IPS DF 19.7 (cell line): ENCODE results near the gene RAPGEF5.

Experiments used
- DNase-seq: peaks from one replicate; pipeline ENCODE4 v3.0.0-alpha.2; 2013; ENCODE audit warnings: low read depth, low spot score

The RAPGEF5 gene

DNA sequence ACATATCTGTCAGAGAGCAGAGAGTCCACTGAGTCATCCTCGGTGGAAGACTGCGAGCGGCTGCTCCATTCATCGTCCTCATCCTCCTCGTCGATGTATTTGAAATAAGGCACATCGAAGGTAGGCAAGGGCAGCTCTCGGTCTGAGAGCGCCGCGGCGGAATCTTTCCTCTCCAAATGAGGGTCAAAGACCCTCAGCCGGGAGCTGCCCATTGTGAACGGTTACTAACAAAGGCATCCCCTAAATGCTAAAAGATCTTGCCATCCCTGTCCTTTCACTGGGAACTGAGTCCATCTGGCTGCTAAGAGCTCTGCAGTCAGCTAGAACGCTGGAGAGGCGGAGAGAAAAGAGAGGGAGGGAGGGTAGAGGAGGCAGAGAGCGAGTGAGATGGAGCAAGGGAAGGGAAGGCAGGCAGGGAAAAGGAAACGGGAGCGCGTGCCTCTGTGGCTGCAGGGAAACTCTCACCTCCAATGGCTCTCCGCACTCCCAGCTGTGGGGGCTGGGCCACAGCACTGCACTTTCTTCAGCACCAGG, 163.4 kb downstream of the RAPGEF5 start:
- DNase-seq = peak; percentile 85

DNA sequence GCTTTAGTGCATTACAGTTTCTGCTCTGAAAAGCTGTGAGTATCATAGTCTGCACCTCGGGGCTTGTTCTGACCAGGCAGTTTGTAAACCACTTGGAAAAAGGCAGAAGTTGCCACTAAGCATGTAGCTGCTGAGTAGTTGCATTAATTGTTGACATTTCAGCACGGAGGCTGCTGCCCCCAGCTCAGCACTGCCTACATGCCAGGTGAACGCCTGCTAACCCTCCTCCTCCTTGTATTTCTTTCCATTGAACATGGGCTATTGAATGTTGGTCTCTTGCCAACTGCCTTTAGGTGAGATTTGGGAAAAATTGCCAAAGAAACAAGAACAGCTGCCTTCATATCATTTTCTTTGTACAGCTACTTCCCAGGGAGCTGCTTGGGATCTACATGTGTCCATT, 164.2 kb downstream of the RAPGEF5 start:
- DNase-seq = no peak

DNA sequence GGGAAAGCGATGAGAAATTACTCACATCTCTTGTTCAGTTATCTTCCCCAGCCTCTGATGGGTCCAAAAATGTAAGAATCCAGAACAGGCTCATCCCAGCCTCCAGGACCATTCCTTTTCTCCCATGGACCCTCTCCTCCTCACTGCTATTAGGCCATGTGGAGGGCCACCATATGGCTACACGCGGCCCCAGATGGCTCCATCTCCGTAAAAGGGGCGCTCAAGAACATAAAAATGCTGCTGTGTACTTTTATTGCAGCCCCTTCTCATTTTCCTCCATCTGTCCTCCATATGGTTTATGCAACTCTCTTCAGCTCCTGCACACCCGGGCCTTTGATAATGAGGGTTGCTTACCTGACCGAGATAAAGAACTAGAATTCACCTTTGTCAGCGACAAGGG, 166.2 kb downstream of the RAPGEF5 start:
- no peak for DNase-seq

DNA sequence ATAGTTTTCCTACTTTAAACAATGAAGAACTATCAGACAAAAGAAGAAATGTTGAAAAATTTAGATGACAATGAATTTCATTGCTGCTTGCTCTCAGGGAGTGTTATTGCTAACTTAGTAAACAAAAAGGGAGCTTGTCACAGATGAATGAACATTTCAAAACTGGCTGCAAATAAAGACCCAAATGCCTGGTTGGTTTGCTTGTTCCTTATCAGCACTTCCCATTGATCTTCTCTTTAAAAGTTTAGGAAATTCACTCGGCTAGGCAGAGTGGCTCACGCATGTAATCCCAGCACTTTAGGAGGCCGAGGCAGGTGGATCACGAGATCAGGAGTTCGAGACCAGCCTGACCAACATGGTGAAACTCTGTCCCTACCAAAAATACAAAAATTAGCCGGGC, 167.2 kb downstream of the RAPGEF5 start:
- no peak for DNase-seq

DNA sequence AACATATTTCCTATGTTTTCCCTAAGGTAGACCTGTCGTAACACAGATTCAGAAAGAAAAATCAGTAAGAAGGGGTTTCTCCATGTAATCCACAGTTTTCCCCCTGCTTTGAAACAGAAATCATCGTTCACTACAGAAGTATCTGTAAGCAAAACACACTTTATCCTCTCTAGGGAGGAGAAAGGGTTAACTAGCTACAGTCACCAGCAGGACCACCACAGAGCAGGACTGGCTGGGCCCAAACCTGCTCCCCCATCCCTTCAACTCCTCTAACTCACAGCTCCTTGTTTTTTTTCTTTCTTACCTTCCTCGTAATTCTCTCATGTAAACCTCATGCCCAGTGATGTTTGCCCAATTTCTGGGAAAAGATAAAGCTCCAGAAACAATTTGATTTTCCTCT, 167.7 kb downstream of the RAPGEF5 start:
- DNase-seq = no peak

DNA sequence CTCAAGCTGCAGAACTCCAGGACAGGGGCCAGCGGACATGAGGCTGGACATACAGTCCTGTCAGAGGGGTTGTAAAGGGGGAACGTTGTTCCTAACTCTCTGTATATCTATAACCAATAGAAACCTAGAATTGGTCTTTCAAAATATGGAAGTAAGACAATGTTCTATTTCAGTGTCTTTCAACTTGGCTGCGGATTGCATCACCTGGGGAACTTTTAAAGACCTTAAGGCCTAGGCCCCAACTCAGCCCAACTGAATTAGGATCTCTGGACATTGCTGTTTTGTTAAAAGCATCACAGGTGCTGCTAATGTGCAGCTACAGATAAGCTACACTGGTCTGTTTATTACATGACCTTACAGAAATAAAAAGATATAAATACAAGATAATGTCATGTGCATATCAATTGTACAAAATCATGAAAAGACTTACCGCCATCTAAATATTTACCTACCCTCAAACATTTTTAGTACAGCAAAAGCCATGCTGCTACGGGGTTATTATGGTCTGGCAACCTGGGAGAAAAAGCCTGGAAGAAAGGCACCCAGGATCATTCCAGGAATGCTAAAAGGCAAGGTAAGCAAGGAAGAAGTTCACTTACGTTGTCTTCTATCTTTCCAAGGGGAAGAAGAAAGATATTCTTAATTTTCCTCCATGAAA, 169.1 kb downstream of the RAPGEF5 start:
- no peak for DNase-seq

DNA sequence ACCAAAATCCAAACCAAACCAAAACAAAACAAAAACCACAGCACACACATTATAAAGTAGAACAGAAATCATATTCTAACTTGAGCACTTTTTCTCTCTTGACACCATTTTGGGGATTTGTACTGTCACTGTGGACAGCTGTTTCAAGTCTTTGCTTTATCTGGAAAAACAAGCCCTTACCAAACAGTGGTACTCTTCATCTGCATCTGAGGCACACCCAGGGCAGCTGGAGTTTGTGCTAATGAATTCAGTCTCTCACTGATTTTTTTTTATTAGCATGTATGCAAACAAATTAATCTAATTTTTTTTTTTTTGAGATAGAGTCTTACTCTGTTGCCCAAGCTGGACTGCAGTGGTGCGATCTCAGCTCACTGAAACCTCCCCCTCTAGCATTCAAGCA, 171.4 kb downstream of the RAPGEF5 start:
- DNase-seq = no peak

DNA sequence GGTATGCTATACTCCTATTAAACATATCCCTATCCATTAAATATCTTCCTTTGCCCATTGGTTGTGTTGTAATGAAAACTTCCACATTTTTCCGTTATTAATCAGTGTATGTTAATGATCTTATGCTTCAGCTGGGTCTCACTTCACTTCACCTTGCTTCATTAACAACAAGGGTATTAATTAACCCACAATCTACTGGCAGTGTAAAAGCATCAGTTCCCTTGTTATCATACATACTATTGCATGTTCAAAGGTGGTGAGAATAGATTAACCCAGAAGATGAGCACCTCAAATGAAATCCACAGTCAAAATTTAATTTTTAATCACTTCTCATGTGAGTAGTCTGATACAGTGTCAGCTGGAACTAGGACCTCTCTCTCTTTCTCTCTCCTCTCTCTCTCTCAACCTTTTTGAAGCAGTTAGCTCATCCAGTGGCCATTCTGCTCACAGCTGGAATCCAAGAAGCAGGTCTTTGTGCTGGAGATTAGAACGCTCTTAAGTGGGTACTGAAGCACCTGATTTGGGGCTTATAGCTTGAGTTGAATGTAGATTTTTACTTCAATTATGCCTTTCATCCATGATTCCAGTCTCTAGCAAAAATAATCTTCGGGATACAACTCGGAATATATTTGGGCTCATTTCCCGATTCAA, 172.3 kb downstream of the RAPGEF5 start:
- peak; percentile 61 for DNase-seq

DNA sequence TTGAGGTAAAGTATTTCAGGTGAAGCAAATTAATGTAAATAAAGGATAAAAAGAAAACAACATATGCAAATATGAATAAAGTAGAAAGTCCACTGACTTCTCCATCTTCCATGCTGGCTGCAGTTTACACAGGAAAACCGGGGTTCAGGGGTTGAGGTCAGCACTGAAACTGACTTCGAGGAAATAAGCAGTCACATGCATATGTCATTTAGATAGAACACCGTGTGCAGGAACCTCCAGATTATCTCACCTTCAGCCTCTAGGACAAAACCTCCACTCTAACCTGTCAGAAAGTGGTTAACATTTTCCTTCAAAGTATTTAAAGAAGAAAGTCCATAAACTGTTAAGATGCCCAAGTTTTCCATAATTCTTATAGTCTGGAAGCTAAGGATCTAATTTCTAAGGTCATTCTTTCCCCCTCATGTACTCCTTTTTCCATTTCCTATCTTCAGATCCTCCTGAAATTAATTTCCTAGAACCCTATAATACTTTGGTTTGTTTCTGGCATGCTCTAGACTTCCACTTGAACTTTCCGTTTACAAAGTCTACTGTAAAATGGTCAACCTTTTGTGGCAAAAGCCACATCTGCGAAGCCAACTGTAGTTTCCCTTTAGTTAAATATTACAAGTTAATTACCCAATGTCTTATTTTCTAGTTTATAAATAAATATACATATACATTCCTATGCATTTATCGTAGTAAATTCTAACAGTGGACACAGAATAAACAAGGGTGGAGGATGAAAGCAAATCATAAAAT, 173.3 kb downstream of the RAPGEF5 start:
- DNase-seq = no peak

DNA sequence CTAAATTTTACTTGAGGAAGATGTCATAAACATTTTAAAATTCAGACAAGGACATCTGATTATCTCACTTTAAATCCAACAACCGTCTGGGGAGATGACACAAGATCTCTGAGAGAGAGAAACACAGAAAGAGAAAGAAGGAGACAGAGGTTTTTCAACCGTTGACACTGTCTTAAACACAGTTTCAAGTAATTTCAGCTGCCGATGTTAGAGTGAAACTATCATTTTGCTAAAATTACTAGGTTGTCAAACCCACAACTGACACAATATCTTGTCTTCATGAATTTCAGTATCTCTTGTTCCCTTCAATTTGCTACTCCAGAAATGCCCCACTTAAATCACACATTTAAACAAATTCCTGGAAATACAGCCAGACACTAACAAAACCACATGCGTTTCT, 174.8 kb downstream of the RAPGEF5 start:
- DNase-seq = no peak

DNA sequence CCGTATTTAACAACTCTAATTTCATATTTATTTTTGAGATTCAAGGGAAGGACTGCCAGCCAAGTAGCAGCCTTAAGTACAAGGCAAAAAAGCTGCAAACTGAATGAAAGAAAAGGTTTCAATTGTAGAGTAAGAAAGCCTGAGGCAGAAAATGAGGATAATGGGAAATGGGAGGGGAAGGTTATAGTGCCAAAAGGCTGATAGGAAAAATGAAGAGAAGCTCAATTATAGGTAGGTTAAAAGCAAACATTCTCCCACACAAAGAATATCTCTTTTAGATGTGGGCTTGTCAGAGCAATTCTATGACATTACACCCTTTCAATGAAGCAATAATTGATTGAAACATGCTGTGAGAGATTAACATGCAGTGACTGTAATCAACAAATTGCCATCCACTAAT, 175.3 kb downstream of the RAPGEF5 start:
- DNase-seq = no peak

DNA sequence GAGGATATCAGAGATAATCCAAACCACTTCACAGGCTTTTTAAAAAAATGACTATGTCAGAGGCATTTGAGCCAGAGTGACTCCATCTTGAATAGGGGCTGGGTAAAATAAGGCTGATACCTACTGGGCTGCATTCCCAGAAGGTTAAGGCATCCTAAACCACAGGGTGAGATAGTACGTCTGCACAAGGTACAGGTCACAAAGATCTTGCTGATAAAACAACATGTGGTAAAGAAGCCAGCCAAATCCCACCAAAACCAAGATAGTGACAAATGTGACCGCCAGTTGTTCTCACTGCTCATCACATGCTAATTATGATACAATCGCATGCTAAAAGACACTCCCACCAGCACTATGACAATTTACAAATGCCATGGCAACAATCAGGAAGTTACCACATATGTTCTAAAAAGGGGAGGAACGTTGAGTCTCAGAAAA, 177.5 kb downstream of the RAPGEF5 start:
- DNase-seq = no peak

DNA sequence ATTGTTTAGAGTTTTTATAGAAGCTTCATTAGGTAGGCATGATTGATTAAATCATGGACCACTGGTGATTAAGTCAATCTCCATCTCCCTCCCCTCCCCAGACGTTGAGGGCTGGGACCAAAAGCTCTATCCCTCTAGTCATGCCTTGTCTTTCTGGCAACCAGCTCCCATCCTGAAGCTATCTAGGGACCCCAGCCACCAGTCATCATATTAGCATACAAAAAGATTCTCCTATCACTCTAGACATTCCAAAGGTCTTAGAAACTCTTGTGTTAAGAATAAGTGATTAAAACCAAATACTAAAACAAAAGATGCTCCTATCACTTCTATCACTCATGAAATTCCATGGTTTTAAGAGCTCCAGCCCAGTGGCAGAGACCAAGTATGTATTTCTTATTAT, 178.2 kb downstream of the RAPGEF5 start:
- no peak for DNase-seq

DNA sequence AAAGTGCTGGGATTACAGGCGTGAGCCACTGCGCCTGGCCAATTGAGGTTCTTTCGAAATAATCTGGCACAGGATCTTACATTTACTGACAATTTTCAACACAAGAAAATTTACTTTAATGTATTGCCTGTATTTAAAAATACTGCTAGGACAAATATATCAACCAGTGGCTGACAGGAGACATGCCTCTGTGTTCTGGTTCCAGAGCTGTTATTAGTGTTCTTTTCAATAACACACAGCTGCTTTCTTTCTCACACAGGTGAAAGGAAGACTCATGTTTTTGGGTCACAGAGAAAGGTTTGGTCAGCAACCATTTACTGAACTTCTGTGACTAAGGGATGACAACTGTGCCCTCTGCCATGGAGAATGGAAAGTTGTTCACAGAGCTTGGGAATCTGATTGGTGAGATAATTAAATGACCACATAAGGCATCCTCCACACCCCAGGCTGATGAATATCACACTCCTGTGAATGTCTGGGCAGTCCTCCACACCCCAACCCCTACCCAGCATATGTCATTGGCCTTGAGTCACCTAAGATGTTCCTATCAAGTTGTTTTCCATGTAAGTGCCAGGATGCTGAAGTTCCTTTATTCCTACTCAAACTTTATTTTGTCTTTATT, 180.1 kb downstream of the RAPGEF5 start:
- DNase-seq = no peak

DNA sequence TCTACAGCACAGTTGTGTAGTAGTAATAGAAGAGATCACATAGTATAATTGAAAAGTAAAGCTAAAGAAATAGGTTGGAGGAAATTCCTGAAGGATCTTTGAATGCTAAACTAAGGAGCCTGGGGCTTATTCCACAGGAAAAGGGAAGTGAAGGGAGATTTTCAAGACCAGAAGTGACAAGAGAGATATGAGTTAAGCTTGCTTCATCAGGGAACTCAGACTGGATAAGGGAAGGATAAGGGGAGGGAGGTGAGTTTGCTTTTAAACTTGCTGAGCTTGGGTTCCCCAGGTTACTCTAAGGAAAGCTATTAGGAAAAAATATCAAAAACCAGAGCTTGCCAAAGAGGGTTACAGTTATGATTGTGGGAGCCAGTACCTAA, 182.4 kb downstream of the RAPGEF5 start:
- no peak for DNase-seq

DNA sequence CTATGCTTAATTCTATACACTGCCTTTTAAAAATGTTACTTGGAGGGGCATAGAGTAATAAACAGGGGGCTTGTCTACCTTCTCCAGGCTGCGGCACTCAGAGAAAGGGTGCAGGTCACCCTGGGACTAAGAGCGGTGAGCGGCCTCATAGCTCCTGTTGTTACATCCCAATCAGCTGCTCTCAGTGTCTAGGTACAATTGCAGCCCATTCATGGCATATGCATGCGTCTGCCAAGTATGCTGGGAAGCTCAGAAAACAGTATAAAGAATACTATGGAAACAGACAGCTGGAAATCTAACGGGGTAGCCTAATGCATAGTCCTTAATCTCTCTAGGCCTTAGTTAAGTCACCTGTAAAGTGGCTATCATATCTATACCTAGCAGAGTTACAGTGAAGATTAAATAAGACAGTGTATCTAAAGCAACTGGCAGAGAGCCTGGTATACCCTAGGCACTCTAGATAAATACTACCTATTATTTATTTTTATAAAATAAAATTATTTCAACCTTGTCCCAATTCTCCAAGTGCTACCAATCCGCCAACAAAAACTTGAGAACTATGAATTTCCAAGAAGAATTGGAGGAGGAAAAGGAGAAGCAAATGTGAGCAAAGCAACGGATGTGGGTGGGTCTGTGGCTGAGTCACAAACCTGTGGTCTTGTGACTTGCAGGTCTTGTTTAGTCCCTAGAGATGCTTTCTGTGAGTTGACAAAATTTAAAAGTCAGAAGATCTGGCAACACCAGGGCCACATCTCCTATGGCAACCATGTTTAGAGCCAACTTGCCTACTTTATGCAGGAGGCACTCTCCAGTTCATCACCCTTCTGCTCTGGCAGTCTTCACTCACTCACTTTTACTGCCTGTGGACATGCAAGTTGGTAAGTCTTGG, 183.0 kb downstream of the RAPGEF5 start:
- no peak for DNase-seq

DNA sequence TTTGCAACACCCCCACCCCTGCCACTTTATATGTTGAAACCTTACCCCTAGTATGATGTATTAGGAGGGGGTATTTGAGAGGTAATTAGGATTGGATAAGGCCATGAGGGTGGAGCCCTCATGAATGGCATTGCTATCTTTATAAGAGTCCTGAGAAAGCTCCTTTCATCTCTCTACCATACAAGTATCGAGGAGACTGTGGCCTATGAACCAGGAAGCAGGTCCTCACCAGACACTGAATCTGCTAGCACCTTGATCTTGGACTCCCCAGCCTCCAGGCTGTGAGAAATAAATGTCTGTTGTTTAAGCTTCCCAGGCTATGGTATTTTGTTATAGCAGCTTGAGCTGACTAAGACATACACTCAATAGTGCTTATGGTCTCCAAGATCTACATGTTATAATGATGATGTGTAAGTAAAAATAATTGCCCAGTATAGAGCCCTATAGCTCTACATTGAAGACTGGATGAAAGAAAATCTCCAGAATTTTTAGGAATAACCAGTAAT, 188.8 kb downstream of the RAPGEF5 start:
- DNase-seq = no peak

DNA sequence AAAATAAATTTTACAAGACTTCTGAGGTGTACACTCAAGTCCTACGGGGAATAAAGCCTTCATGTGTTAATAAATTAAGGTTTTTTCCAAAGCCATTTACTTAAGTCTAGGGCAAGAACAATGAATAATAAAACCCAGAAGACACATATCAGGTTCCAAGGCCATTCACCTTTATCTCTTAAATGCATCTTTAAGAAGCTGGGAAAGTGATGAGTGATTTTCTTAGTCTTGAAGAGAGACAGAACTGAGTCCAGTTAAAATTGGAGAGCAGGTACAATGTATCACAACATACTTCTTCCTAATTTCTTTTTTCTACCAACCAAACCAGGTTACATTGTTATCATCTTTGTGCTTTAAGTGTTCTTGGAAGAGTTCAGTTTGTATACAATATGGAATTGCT, 189.5 kb downstream of the RAPGEF5 start:
- no peak for DNase-seq

DNA sequence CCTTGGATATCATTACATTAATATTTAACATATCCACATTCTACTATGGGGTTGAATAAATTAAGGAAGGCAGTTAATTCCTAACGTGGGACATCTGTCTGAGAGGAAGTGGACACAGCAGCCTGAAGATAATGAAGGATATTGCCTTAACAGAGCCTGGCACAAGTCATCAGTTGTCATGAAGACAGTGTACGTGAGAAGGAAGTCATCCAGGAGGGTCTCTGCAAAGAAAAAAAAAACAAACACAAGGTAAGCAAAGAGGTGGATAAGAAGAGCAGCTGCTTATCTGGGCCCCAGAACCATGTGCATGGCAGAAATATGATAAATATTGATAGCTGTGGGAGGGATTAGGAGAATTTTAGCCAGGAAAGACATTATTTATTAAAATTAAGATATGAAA, 190.0 kb downstream of the RAPGEF5 start:
- no peak for DNase-seq

DNA sequence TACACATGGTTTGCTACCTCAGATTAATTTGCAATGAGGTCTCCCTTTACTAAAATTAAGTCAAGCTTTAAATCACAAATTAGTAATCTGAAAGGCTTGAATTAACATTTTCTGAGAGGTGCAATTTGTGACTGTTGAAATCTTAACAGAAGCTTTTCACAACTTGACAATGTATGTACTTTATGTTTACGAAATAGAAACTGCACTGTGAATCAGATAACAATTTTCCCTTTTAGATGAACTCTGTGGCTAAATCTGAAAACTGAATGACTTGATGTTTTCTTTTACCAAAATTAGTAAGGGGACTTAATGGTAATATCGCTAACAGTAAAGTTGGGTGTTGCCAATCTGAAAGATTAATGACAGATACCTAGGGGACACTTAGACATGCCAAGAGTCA, 197.6 kb downstream of the RAPGEF5 start:
- DNase-seq = no peak

DNA sequence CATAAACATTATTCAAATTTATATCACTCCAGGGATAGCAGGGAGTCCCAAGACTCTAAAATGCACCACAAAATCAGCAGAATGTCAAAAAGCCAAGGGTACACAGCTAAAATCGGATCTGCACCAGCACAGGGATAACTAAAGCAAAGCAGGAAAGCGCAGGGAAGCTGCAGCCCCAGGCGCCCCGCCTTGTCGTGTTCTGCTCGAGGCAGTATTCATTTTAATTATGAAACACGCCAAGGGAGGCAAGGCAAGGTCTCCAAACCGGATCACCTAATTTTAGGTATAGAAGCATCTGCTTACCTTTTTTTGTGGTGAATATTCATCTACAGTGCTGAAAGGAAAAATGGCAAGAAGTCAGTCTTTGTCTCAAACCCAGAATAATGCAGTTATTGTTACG, 199.4 kb downstream of the RAPGEF5 start:
- no peak for DNase-seq
